NCI-H2196 treated with DMSO at 0.1 percent for 48 hours (cell line): ENCODE measurements around the gene CENPS.
"Not testable (repeated sequence)": the region's sequence is repeated elsewhere in the genome, so short reads cannot be mapped to it uniquely, and the experiment has no call there.

Experiments
- DNase-seq: peaks from one replicate; lab custom pipeline; 2025; ENCODE audit not compliant: unreplicated experiment; lab: John Stamatoyannopoulos, UW

Gene CENPS

GRCh38 chr1:10450156-10450814, 20.1 kb downstream of the CENPS start:
- no peak for DNase-seq

GRCh38 chr1:10450836-10451235, 20.6 kb downstream of the CENPS start:
- no peak for DNase-seq

GRCh38 chr1:10451287-10451686, 21.1 kb downstream of the CENPS start:
- DNase-seq, result no peak

GRCh38 chr1:10456048-10456447, 25.8 kb downstream of the CENPS start:
- no peak for DNase-seq

GRCh38 chr1:10456661-10457060, 26.4 kb downstream of the CENPS start:
- no peak for DNase-seq

- not testable (repeated sequence) for DNase-seq
These were observed 27.2 kb downstream of the CENPS start for GRCh38 chr1:10457462-10457861.

- DNase-seq, result no peak
These were observed 27.6 kb downstream of the CENPS start for GRCh38 chr1:10457875-10458274.

GRCh38 chr1:10459184-10459583, 29.0 kb downstream of the CENPS start:
- DNase-seq, result no peak

GRCh38 chr1:10467078-10467477, 36.8 kb downstream of the CENPS start:
- no peak for DNase-seq

GRCh38 chr1:10470043-10470442, 39.8 kb downstream of the CENPS start:
- no peak for DNase-seq

GRCh38 chr1:10471411-10472219, 41.4 kb downstream of the CENPS start:
- no peak for DNase-seq

- peak; percentile 90 for DNase-seq
These were observed 42.2 kb downstream of the CENPS start, which contains the start of gene DFFA for GRCh38 chr1:10472220-10473144. Gene DFFA, minus strand, starts transcription at chr1:10472529. Its CDS starts 71 bp downstream, at chr1:10472458.

- DNase-seq, result no peak
These were observed 43.0 kb downstream of the CENPS start for GRCh38 chr1:10473145-10473765.

GRCh38 chr1:10474309-10474612, 44.0 kb downstream of the CENPS start:
- not testable (repeated sequence) for DNase-seq

- DNase-seq, result peak; percentile 82
These were observed 44.6 kb downstream of the CENPS start, which contains the start of gene PEX14 for GRCh38 chr1:10474613-10475507. Gene PEX14, plus strand, starts transcription at chr1:10474950. Its CDS starts 17 bp downstream, at chr1:10474967.

- DNase-seq, result no peak
These were observed 45.3 kb downstream of the CENPS start for GRCh38 chr1:10475510-10475909.

GRCh38 chr1:10479296-10479695, 49.1 kb downstream of the CENPS start:
- DNase-seq, result no peak

- DNase-seq, result no peak
These were observed 50.4 kb downstream of the CENPS start for GRCh38 chr1:10480614-10481013.

GRCh38 chr1:10484521-10484920, 54.3 kb downstream of the CENPS start:
- DNase-seq, result no peak
